ENCODE measurements around the gene PRIM1. TPM values are rescaled to one million over a fixed set of nuclear protein-coding genes. Genes with fewer than 3 reads are reported as not detected.

Gene PRIM1
- total RNA-seq, 1 donor from 2014 or later, result 3.2 TPM

DNA sequence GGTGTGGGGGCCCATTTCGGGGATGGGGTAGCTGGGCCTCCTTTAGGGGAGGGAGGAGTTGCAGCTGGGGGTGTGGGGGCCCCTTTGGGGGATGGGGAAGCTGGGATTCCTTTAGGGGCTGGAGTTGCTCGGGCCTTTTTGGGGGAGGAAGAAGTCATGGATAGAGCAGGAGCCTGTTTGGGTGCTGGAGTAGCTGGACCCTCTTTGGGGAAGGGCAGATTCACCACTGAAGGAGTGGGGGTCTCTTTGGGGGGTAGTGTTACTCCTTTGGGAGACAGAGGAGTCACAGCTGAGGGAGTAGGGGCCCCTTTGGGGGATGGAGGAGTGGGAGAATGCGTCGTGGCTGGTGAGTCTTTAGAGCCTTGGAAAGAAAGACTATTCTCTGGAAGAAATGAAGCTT lies 33.5 kb downstream of the PRIM1 start:
- peak; percentile 35 for DNase-seq (ENCODE audit: low spot score)

DNA sequence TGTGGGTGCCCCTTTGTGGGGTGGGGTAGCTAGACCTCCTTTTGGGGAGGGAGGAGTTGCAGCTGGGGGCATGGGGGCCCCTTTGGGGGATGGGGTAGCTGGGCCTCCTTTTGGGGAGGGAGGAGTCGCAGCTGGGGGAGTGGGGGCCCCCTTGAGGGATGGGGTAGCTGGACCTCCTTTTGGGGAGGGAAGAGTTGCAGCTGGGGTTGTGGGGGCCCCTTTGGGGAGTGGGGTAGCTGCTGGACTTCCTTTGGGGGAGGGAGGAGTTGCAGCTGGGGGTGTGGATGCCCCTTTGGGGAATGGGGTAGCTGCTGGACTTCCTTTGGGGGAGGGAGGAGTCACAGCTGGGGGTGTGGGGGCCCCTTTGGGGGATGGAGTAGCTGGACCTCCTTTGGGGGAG lies 34.0 kb downstream of the PRIM1 start:
- no peak for DNase-seq (ENCODE audit: low spot score)

DNA sequence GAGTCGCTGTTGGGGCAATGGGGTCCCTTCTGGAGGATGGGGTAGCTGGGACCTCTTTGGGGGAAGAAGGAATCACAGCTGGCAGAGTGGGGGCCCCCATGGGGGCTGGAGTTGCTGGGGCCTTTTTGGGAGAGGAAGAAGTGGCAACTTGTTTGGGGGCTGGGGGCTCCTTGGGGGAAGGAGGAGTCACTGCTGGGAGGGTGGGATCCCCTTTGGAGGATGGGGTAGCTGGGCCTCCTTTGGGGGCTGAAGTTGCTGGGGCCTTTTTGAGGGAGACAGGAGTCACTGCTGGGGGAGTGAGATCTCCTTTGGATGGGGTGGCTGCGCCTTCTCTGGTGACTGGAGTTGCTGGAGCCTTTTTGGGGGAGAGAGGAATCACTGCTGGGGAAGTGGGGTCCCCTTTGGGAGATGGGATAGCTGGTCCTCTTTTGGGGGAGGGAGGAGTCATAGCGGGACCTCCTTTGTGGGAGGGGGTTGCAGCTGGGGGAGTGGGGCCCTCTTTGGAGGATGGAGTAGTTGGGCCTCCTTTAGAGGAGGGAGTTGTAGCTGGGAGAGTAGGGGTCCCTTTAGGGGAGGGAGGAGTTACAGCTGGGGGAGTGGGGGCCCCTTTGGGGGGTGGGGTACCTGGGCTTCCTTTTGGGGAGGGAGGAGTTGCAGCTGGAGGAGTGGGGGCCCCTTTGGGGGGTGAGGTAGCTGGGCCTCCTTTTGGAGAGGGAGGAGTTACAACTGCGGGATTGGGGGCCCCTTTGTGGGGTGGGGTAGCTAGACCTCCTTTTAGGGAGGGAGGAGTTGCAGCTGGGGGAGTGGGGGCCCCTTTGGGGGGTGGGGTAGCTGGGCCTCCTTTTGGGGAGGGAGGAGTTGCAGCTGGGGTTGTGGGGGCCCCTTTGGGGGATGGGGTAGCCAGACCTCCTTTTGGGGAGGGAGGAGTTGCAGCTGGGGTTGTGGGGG lies 34.9 kb downstream of the PRIM1 start:
- DNase-seq (ENCODE audit: low spot score), result peak; percentile 69

DNA sequence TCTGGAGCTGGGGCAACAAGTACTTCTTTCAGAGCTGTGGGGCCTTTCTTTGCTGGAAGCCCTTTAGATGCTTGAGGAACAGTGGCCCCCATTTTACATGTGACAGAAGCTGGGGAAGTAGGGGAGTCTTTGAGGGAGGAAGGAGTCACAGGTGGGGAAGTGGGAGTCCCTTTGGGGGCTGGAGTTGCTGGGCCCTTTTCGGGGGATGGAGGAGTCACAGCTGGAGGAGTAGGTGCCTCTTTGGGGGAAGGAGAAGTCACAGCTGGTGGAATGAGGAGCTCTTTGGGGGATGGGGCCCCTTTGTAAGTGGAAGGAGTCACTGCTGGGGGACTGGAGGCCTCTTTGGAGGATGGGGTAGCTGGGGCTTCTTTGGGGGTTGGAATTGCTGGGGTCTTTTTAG lies 35.7 kb downstream of the PRIM1 start:
- DNase-seq (ENCODE audit: low spot score), result peak; percentile 26

DNA sequence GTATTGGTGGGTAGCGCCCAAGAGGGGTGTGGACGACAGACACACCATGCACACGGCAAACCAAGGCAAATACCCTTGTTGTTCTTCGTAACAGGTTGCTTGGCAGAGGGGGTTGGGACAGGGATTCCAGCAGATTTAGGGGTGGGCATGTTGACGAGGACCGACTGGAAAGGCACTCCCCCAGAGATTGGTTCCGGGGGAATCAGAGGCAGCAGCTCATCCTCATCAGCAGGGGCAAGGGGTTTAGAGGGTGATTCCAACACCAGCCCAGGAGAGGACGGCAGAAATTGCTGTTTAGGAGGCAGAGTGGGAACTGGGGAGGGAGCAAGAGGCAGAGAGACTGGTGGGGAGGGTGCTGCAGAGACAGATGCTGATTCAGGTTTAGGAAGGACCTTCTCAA lies 36.3 kb downstream of the PRIM1 start:
- DNase-seq (ENCODE audit: low spot score), result peak; percentile 79

GRCh38 chr12:56714431-56714929 lies 37.6 kb downstream of the PRIM1 start:
- DNase-seq (ENCODE audit: low spot score), result no peak

DNA sequence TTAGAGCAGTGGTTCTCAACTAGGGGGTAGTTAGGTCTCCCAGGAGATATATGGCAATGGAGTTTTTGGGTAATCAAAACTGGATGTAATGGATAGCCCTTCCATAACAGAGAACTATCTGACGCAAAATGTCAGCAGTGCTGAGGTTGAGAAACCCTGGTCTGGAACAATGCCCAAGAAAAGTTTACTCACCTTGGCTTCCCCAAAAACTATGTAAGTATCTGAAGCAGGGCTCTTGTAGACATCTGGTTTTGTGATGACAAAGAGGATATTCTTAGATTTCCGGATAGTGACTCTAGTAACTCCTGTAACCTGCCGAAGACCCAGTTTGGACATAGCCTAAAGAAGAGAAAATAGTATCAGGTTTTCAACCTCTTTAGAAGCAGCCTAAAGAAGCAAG lies 38.8 kb downstream of the PRIM1 start:
- no peak for DNase-seq (ENCODE audit: low spot score)

DNA sequence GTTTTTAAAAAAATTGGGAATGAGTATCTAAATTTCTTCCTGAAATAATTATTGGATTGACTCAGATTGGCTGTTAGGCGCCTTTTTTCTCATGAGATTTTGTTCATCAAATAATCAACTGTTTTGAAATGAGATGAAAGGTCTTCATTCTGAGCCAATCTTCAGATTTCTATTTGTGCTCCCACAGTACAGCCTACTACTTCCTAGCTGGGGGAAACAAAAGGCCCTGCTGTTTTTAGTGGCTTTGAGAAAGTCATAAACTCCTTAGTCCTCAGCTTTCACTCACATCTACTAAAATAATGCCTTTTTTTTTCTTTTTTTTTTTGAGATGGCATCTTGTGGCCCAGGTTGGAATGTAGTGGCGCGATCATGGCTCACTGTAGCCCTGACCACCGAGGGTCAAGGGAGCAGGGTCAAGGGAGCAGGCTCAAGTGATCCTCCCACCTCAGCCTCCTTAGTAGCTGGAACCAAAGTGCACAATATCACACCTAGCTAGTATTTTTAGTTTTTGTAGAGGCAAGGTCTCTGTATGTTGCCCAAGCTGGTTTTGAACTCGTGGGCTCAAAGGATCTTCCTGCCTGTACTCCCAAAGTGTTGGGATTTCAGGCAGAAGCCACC lies 42.3 kb downstream of the PRIM1 start:
- no peak for DNase-seq (ENCODE audit: low spot score)

GRCh38 chr12:56704522-56704921 lies 47.6 kb downstream of the PRIM1 start:
- DNase-seq (ENCODE audit: low spot score), result peak; percentile 22

- peak; percentile 20 for DNase-seq (ENCODE audit: low spot score)
Observed at GRCh38 chr12:56699020-56699661, 53.0 kb downstream of the PRIM1 start.

GRCh38 chr12:56695327-56696101 lies 56.6 kb downstream of the PRIM1 start:
- DNase-seq (ENCODE audit: low spot score), result peak; percentile 14

GRCh38 chr12:56694161-56694560 lies 58.0 kb downstream of the PRIM1 start:
- DNase-seq (ENCODE audit: low spot score), result peak; percentile 41

- DNase-seq (ENCODE audit: low spot score), result no peak
Observed at GRCh38 chr12:56688846-56689109, 63.3 kb downstream of the PRIM1 start.

DNA sequence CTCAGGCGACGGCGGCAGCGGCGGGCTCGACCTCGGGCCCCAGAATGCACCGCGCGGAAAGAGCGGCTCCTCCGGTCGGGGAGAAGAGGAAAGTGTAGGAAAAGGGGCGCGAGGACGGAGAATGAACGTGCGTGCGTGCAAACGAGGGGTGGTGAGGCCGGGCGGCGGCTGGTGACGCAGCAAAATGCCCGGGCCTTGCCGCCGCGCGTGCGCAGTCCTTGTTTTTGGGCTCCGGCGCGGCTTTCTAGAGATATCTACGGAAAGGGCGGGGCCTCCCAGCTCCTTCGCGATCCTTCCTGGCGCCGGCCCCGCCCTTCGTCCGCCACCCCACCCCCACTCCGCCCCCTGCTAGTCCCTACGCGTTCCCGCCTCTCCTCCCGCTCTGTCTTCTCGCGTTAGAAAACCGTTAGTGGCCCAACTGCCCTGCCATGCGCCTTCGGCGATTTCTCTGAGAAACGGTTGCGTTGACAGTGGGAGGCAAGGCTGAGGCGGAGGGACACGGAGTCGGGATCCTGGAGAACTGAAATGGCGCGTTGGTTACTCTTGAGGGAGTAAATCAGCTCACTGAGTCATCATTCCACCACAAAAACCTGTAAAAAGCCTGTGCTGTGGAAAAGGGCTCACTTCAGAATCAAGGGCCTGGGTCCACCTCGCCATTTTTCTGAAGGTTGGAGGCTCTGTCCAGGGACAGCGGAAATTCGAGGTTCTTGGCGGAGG lies 63.8 kb downstream of the PRIM1 start, which contains the start of gene PTGES3:
PTGES3 (minus strand) TSS at position 156 of the 717 bp plus-strand sequence. CDS start 285 bp downstream, outside the sequence.
- DNase-seq (ENCODE audit: low spot score), result peak; percentile 99

DNA sequence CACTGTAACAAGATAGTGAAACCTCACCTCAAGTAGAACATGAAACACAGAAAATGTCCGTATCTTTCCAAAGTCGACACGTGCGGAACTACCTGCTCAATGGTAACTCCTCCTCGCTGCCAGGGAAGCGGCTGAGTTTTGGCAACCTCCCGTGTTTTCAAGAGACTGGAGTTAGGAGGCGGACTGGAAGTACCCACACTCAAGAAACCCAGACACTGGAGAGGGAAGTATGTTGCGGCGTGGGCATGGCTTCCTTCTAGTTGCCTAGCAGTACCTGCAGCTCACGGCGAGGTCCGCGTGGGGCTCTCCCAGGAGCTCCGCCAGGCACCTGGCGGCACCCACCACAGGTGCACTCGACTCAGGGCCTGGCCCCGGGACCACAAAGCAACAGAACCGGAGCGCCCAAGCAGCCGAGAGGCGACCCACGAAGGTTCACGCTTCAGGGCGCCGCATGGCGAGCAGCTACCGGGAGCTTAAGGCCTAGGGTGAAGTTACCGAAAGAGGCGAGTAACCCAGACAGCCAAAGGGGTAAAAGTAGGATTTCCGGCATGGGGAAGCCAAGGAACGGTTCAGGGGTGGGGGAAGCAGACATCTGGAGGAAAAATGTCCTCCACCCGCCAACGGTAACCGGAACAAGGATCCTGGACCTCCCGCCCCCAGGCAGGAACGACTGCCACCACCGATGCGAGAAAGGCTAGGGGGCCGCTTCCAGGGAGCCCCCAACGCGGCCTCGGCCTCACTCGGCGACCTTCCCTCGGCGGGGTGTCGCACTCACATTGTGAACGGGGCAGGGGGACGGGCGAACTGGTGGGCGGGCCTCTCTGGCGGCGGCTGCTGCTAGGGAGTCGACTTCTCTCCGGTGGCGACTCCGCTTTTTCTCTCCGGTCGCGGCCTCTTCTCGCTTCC lies 64.6 kb downstream of the PRIM1 start:
- DNase-seq (ENCODE audit: low spot score), result peak; percentile 89

DNA sequence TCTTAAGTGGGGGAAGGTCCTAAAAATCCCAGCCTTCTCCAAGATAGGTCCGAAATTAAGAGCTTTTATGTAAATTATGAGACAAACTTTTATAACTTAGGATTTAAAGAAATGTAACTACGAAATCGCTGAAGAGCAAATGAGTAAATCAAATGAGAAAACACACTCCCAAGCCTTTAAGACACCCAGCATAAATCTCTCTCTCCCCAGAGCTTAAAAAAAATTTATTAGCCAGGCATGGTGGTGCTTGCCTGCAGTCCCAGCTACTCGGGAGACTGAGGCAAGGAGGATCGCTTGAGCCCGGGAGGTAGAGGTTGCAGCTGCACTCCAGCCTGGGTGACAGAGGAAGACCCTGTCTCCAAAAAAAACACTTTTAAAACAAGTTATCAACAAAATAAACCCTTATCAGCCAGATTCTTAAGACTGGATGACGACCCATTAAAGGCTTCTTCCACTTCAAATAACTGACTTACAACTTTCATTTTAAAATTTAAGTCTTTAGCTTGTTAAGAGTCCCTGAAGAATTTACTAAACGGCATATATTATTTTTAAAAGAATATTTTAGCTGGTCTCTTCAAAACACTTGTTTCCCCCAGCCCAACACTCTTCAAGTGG lies 67.3 kb downstream of the PRIM1 start:
- DNase-seq (ENCODE audit: low spot score), result peak; percentile 55

DNA sequence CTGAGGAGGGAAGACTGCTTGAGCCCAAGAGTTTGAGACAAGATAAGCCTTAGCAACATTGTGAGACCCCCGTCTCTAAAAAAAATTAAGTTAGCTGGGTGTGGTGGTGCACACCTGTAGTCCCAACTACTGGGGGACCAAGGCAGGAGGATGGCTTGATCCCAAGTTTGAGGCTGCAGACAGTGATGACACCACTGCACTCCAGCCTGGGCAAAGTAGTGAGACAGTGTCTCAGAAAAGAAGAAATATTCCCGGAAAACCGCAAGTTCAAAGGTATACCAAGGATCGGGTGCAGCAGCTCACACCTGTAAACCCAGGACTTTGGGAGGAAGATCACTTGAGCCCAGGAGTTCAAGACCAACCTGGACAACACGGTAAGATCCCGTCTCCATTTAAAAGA lies 69.8 kb downstream of the PRIM1 start:
- peak; percentile 8 for DNase-seq (ENCODE audit: low spot score)
